GM12872 (cell line): ENCODE measurements around the gene TMEM141.

Experiments used
- TF ChIP-seq, protein P1 (sequence below): IDR thresholded peaks from 3 replicates; pipeline ENCODE4 v1.5.1; 2011; ENCODE audit warnings: low read depth, mild to moderate bottlenecking, low read length, moderate library complexity; ENCODE audit not compliant: insufficient read depth

TMEM141 gene

DNA sequence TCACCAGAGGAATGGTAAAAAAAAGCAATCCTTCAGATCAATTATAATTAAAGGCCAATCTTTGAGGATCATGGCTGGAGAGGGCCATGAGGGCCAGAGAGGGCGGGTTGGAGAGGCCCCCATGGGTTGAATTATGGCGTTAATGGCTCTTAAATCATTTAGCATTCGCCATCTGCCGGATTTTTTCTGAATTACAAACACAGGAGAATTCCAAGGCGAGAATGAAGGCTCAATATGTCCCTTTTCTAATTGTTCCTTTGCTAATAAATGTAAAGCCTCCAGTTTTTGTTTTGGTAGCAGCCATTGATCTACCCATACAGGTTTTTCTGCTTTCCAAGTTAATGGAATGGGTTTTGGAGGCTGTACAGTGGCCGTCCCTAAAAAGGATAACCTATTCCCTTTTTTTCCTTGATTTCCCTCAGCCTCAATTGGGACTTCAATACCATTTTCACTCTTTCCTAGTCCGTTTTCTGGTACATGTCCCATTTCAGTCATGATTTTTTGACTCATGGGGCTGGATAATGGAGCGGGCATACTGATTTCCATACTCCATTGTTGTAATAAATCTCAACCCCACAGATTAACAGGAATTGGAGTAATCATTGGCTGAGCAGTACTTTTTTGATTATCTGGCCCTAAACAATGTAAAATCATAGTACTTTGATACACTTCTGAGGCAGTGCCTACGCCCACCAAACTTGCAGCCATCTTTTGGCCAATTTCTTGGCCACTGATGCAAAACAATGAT, 6.7 kb upstream of the TMEM141 start:
- TF ChIP-seq, protein P1, sequence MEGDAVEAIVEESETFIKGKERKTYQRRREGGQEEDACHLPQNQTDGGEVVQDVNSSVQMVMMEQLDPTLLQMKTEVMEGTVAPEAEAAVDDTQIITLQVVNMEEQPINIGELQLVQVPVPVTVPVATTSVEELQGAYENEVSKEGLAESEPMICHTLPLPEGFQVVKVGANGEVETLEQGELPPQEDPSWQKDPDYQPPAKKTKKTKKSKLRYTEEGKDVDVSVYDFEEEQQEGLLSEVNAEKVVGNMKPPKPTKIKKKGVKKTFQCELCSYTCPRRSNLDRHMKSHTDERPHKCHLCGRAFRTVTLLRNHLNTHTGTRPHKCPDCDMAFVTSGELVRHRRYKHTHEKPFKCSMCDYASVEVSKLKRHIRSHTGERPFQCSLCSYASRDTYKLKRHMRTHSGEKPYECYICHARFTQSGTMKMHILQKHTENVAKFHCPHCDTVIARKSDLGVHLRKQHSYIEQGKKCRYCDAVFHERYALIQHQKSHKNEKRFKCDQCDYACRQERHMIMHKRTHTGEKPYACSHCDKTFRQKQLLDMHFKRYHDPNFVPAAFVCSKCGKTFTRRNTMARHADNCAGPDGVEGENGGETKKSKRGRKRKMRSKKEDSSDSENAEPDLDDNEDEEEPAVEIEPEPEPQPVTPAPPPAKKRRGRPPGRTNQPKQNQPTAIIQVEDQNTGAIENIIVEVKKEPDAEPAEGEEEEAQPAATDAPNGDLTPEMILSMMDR: peak; percentile 32; the same call in 1 of the 3 replicates

DNA sequence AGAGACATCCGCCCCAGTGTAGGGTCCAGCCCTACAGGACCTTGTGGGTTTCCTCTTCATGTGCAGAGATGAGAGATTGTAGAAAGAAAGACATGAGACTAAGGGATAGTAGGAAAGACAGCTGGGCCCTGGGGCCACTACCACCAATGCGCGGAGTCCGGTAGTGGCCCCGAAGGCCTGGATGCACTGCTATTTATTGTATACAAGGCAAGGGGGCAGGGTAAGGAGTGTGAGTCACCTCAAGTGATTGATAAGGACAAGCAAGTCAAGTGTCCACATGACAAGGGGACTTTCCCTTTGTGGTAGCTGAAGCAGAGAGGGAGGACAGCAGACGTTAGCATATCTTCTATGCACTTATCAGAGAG, 6.2 kb upstream of the TMEM141 start:
- TF ChIP-seq, protein P1: no peak

DNA sequence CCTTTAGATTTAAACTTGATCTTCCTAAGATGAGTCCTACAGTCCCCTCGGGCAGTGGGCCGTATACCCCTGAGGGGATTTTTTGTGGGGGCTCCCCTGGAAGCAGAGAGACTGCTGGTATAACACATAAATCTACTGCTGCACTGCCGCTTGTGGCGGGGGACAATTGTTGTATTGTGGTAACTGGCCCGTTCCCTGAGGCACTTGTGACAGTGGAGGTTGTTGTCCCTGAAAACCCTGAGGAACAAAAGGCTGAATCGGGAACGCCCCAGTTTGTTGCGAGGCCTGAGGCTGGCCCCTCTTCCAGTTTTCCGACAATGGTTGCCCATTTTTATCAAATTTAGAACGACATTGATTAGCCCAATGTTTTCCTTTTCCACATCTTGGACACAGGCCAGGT, 4.7 kb upstream of the TMEM141 start:
- TF ChIP-seq, protein P1: no peak

DNA sequence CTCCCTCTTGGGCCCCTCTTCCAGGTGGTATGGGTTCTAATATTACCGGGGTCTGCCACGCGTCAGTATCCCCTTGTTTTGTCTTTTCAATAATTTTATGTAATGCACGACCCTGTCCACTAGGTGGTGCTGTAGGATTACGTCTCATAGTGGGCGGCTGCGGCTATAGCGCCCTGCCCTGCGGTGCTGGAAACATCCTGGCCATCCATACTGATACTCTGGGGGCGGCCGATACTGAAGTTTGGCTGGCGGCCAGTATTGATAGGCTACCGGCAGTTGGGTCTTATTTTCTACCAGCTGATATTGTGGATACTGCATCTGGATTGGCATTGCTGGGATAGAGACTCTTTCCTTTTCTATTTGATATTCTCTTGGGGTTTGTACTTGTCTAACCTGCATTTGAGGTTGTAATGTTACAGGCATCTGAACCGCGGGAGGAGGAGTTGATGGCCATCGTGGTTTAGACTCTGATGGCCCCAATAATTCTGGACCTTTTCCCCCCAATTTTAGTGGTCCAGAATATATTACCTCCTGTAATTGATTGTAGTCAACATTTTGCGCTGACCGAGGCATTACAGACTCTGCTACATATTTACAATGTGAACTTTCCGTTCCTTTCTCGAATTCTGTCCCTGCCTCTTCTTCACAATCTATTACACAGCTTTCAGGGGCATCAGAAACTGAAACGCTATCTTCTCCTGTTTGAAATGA, 3.3 kb upstream of the TMEM141 start:
- TF ChIP-seq, protein P1: peak; percentile 75

DNA sequence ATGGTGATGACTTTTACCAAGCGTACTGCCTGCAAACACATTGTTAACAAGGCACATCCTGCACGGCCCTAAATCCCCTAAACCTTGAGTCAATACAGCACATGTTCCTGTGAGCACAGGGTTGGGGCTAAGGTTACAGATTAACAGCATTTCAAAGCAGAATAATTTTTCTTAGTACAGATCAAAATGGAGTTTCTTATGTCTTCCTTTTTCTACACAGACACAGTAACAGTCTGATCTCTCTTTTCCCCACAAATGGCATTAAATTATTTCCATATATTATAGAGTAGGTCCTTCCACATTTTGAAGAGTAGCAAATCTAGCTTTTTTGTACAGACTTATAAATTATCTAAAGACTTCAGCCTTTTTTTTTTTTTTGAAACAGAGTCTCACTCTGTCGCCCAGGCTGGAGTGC, 1.6 kb upstream of the TMEM141 start:
- TF ChIP-seq, protein P1: no peak

DNA sequence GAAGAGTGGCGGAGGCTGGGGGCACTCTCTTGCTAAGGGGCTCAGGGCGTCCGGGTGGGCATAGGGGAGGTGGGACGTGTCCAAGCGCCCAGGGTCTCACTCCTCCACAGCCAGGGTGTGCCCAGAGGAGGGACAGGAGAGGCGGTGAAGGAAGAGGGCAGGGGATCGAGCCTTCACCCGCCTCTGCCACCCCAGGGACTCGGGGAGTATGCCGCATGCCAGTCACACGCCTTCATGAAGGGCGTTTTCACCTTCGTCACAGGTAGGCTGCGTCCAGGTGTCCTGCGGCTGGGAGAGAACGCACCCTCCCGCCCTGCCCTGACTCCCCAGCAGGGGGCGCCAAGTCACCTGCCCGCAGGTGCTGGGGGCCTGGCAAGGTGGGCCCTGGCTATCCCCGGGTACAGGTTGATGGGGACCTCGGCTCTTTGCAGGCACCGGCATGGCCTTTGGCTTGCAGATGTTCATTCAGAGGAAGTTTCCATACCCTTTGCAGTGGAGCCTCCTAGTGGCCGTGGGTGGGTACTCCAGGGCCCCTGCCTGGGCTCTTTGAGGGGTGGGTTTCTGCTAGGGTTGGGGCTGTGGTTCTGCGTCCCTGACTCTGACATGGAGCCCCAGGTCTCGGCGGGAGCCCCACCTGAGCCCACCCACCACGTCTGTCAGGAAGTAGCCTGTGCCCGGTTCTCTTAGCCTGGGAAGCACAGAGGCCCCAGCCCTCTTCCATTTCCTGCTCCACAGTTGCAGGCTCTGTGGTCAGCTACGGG, 552 bp downstream of the TMEM141 start:
- TF ChIP-seq, protein P1: peak; percentile 99

DNA sequence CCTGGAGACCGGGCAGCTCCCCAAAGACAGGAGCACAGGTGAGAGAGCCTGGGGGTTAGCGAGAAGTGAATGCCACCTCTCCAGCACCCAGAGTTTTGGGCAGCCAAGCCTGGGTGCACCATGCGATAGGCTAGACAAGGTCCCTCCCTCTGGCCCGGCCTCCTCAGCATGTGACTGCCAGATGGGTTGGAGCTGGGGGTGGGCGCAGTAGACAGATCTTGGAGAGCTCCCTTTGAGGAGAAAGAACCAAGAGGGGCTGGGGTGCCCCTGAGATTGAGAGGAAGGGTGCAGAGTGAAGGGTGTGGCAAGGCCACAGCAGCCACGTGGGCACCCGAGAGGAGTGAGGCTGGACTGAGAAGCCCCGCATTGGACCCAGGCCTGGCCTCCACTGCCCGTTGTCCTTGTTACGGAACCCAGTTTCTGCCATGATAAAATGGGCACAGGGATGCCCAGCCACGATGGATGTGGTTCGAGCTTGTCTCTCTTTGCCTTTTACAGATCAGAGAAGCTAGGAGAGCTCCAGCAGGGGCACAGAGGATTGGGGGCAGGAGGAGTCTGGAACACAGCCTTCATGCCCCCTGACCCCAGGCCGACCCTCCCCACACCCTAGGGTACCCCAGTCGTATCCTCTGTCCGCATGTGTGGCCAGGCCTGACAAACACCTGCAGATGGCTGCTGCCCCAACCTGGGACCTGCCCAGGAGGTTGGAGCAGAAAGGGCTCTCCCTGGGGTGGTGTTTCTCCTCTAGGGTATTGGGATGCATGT, 1.4 kb downstream of the TMEM141 start:
- TF ChIP-seq, protein P1: no peak
